Mucosa of descending colon (tissue), 3 donors: ENCODE results near the gene FLRT1. TPM values are rescaled to one million over a fixed set of nuclear protein-coding genes. Genes with fewer than 3 reads are reported as not detected.

Source experiments
- ATAC-seq: fragments of 200-7000 bp; cut with Tn5 transposase; one replicate; pipeline ENCODE4 v1.9.1; 2020; ENCODE audit warnings: mild to moderate bottlenecking, moderate library complexity
- DNase-seq, 3 donors: peaks; one replicate each; pipeline ENCODE4 v3.0.0-alpha.2; 2020
- H3K36me3 ChIP-seq: fragments of 200-600 bp; one replicate; pipeline ENCODE4 v1.8.0; 2021; ENCODE audit warnings: low read depth, mild to moderate bottlenecking
- H3K4me1 ChIP-seq: fragments of 200-600 bp; one replicate; pipeline ENCODE4 v1.8.0; 2021; ENCODE audit warnings: low read depth, mild to moderate bottlenecking
- H3K4me3 ChIP-seq: fragments of 200-600 bp; one replicate; pipeline ENCODE4 v1.8.0; 2021; ENCODE audit warnings: mild to moderate bottlenecking
- H3K9me3 ChIP-seq: fragments of 200-600 bp; one replicate; pipeline ENCODE4 v1.8.0; 2021; ENCODE audit warnings: mild to moderate bottlenecking
- CTCF ChIP-seq: fragments of 200-600 bp; IDR thresholded peaks from one replicate; pipeline ENCODE4 v1.8.0; 2022; ENCODE audit warnings: antibody characterized with exemption, mild to moderate bottlenecking
- intact Hi-C, 2 donors: fragments of 100-400 bp; cut with DNase I in 1 of 2; cut with micrococcal nuclease in 1 of 2; formaldehyde crosslinking; loops; one replicate each; pipeline versions ENCODE4 v1.11.0 to v1.11.1; 2022; cut with DNase I, micrococcal nuclease
- total RNA-seq, 3 donors: library from RNA; stranded (reverse); fragmentation: NEBNext Ultra II Directional in 2 of 3; extraction: Animal tissue kit (Norgen Biotek cat#: 25700) in 2 of 3; gene quantifications; one replicate each; pipeline versions ENCODE4 v1.2.1 to v1.2.4, GENCODE V29; 2021 to 2023
- donor health status: DM: no; HTN: no; CAD: no; lungs with moderate emphysema.
- donor health status: DM: no; HTN: no; CAD: no.
- donor health status: DM: no; HTN: yes; CAD: no.

The FLRT1 gene
- total RNA-seq, 3 donors from 2014 or later, result 0.31 to 8.9 (median 0.38) TPM

- no peak for DNase-seq
- Histone ChIP-seq H3K4me3 (no peak overlapping the region), H3K36me3 (no peaks in the 10 kb centered on the region), H3K9me3 (no peaks in the 10 kb centered on the region), H3K4me1 (no peaks in the 10 kb centered on the region)
- no peak for TF ChIP-seq CTCF
- no peak for ATAC-seq
- intact Hi-C loops, result no loop called here
Measured at GRCh38 chr11:64077607-64078006, 41.9 kb downstream of the FLRT1 start.

GRCh38 chr11:64078284-64078683 is 42.6 kb downstream of the FLRT1 start:
- intact Hi-C loops, result no loop called here
- no peak for TF ChIP-seq CTCF
- no peaks in the 10 kb centered on the region for H3K9me3 ChIP-seq
- ATAC-seq (no peak), DNase-seq (no peak)
- H3K4me3 ChIP-seq, result no peak overlapping the region
- no peaks in the 10 kb centered on the region for H3K4me1 ChIP-seq
- H3K36me3 ChIP-seq, result no peaks in the 10 kb centered on the region

GRCh38 chr11:64078905-64079304 is 43.2 kb downstream of the FLRT1 start:
- ATAC-seq, result no peak
- no peaks in the 10 kb centered on the region for H3K4me1 ChIP-seq
- intact Hi-C loops, result no loop called here
- no peaks in the 10 kb centered on the region for H3K9me3 ChIP-seq
- H3K36me3 ChIP-seq, result no peaks in the 10 kb centered on the region
- no peak for DNase-seq
- TF ChIP-seq CTCF, result no peak
- H3K4me3 ChIP-seq, result no peak overlapping the region

GRCh38 chr11:64080390-64080789 is 44.7 kb downstream of the FLRT1 start:
- ATAC-seq (no peak), DNase-seq (no peak)
- H3K9me3 ChIP-seq, result no peaks in the 10 kb centered on the region
- H3K4me3 ChIP-seq, result no peak overlapping the region
- H3K4me1 ChIP-seq, result no peaks in the 10 kb centered on the region
- no peaks in the 10 kb centered on the region for H3K36me3 ChIP-seq
- intact Hi-C loops, result no loop called here
- TF ChIP-seq CTCF, result no peak

GRCh38 chr11:64081745-64082442 is 46.2 kb downstream of the FLRT1 start:
- ATAC-seq, result no peak
- no peak for TF ChIP-seq CTCF
- H3K4me1 ChIP-seq, result no peaks in the 10 kb centered on the region
- DNase-seq, result no peak
- H3K4me3 ChIP-seq, result no peak overlapping the region
- H3K9me3 ChIP-seq, result no peaks in the 10 kb centered on the region
- H3K36me3 ChIP-seq, result no peaks in the 10 kb centered on the region
- intact Hi-C loops, result no loop called here
